ENCODE data around the gene MLH3. TPM values are rescaled to one million over a fixed set of nuclear protein-coding genes. Genes with fewer than 3 reads are reported as not detected.
"Not testable (repeated sequence)": the region's sequence is repeated elsewhere in the genome, so short reads cannot be mapped to it uniquely, and the experiment has no call there.

Gene MLH3
- total RNA-seq, 3 donors from 2014 or later, result 11.0 to 14.7 (median 11.7) TPM

DNA sequence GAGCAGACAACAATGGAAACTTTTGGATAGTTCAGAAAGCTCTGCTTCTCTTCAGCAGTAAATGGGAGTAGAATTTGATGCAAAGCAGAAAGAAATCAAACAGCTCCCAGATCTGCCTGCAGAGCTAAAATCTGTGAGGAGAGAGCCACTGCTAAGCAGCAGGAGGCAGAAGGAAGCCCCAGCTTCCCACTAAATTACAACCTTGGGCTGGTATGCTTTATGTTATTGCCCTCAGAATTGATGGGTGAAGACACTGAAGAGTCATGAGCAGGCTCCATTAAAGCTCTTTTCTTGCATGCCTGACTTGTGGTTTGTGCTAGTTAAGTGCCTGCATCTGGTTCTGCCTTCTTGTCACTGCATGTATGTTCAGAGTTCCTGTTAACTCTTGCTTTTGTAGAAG is 26.5 kb upstream of the MLH3 start:
- Mint-ChIP-seq H3K36me3 (ENCODE audit: insufficient read depth) (peaks cover 7% of the 10 kb centered on the region), H3K4me3 (no peak overlapping the region), H3K27me3 (ENCODE audit: low read depth) (no peaks in the 10 kb centered on the region), H3K4me1 (ENCODE audit: low read depth) (no peaks in the 10 kb centered on the region), H3K9me3 (no peaks in the 10 kb centered on the region)
- DNase-seq (no peak), ATAC-seq (no peak)

DNA sequence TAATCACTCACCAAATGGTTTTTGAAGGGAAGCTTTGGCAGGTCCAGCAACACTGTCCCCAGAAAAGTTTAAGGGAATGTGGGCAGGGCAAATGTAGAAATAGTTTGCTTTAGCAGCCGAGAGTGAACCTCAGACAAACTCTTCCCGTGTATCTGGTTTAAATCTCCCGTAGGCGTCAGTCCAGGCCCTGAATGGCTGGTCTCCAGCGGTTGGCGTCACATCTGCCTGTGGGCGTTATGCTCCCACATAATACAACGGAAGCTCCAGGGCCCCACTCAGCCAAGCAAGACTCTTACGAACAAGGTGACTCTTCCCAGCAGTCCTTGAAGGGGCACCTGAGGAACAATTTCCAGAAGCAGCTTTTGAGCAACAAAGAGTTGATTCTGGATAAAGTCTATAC is 19.1 kb upstream of the MLH3 start:
- no peak overlapping the region for H3K4me3 Mint-ChIP-seq
- no peaks in the 10 kb centered on the region for H3K27me3 Mint-ChIP-seq (ENCODE audit: low read depth)
- H3K9me3 Mint-ChIP-seq, result no peaks in the 10 kb centered on the region
- ATAC-seq (no peak), DNase-seq (no peak)
- no peaks in the 10 kb centered on the region for H3K36me3 Mint-ChIP-seq (ENCODE audit: insufficient read depth)
- peaks cover 5% of the 10 kb centered on the region for H3K4me1 Mint-ChIP-seq (ENCODE audit: low read depth)

- H3K9me3 Mint-ChIP-seq, result no peaks in the 10 kb centered on the region
- peaks cover 5% of the 10 kb centered on the region for H3K4me1 Mint-ChIP-seq (ENCODE audit: low read depth)
- DNase-seq (no peak), ATAC-seq (no peak)
- no peaks in the 10 kb centered on the region for H3K27me3 Mint-ChIP-seq (ENCODE audit: low read depth)
- no peaks in the 10 kb centered on the region for H3K36me3 Mint-ChIP-seq (ENCODE audit: insufficient read depth)
- H3K4me3 Mint-ChIP-seq, result no peak overlapping the region
These were observed 18.5 kb upstream of the MLH3 start for GRCh38 chr14:75069811-75070145.

DNA sequence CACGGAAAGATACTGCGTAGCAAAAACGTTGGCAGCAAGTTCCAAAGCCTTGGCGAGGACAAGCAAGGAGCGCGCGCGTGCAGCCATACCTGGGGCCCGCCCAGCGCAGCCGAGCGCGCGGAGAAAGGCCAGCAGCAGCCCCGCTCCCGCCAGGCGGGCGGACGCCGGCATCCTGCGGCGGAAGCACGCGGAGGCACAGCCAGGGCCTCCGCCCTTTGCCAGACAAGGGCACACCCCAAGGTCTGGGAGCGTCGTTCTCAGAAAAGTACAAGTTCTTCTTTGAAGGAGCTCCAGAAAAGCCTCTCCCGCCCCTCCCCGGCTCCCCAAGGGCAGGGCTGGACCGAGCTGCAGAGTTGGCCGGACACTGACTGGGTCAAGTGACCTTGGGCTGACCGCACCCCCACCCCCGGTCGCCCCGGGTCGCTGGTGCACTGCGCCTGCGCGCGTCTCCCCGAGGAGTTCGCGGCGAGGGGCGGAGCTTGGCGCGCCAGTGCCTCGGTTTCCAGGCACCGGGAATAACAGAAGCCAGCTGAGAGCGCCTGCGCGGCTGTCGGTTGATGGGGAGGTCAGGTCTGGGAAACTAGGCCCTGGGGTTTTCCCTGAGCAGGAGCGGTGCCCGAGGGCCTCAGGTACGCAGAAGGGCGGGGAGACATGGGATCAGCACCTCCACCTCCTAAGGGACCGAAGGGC is 18.0 kb upstream of the MLH3 start, which contains the start of gene ZC2HC1C:
ZC2HC1C (plus strand) TSS at position 521 of the 690 bp plus-strand sequence. CDS start 933 bp downstream, outside the sequence.
- peak; percentile 28 for DNase-seq
- H3K4me1 Mint-ChIP-seq (ENCODE audit: low read depth), result peaks cover 5% of the 10 kb centered on the region
- no peaks in the 10 kb centered on the region for H3K36me3 Mint-ChIP-seq (ENCODE audit: insufficient read depth)
- H3K4me3 Mint-ChIP-seq, result no peak within 1 kb of the TSS
- H3K9me3 Mint-ChIP-seq, result no peaks in the 10 kb centered on the region
- peak; percentile 90 to 93 for ATAC-seq
- H3K27me3 Mint-ChIP-seq (ENCODE audit: low read depth), result no peaks in the 10 kb centered on the region

- DNase-seq (no peak), ATAC-seq (peak in 1 of 2 donors; percentile 6)
- peaks cover 12% of the 10 kb centered on the region for H3K4me1 Mint-ChIP-seq (ENCODE audit: low read depth)
- no peaks in the 10 kb centered on the region for H3K36me3 Mint-ChIP-seq (ENCODE audit: insufficient read depth)
- no peak overlapping the region for H3K4me3 Mint-ChIP-seq
- H3K9me3 Mint-ChIP-seq, result no peaks in the 10 kb centered on the region
- H3K27me3 Mint-ChIP-seq (ENCODE audit: low read depth), result no peaks in the 10 kb centered on the region
These were observed 17.2 kb upstream of the MLH3 start for GRCh38 chr14:75068294-75069120.

DNA sequence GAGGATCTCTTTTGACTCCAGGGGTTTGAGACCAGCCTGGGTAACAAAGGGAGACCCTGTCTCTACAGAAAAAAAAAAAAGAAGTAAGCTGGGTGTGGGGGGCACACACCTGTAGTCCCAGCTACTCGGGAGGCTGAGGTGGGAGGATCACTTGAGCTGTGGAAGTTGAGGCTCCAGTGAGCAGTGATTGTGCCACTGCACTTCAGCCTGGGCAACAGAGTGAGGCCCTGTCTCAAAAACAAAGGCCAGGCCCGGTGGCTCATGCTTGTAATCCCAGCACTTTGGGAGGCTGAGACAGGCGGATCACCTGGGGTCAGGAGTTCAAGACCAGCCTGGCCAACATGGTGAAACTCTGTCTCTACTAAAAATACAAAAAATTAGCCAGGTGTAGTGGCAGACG is 16.5 kb upstream of the MLH3 start:
- H3K4me1 Mint-ChIP-seq (ENCODE audit: low read depth), result peaks cover 19% of the 10 kb centered on the region
- not testable (repeated sequence) for H3K36me3 Mint-ChIP-seq (ENCODE audit: insufficient read depth); H3K27me3 Mint-ChIP-seq (ENCODE audit: low read depth); H3K4me3 Mint-ChIP-seq; DNase-seq; H3K9me3 Mint-ChIP-seq; ATAC-seq

DNA sequence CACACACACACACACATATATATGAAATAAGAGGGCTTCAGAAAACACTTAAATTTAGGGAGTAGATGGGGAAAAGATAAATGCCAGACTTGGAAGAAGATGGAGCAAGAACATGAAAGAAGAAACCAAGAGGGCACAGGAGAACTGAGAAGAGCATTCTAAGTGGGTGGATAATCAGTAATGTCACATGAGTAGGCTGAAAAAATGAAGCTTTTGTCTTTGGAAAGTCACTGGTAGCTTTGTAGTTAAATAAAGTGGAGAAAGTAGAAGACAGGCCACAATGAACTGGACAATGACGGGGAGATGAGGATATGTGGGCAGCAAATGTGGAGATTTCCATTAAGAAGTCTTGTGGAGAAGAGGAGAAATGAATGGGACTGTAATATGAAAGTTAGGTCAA is 15.9 kb upstream of the MLH3 start:
- no peak for DNase-seq
- Mint-ChIP-seq H3K9me3 (no peaks in the 10 kb centered on the region), H3K4me1 (ENCODE audit: low read depth) (peaks cover 19% of the 10 kb centered on the region), H3K27me3 (ENCODE audit: low read depth) (no peaks in the 10 kb centered on the region), H3K4me3 (no peak overlapping the region), H3K36me3 (ENCODE audit: insufficient read depth) (no peaks in the 10 kb centered on the region)
- no peak for ATAC-seq

DNA sequence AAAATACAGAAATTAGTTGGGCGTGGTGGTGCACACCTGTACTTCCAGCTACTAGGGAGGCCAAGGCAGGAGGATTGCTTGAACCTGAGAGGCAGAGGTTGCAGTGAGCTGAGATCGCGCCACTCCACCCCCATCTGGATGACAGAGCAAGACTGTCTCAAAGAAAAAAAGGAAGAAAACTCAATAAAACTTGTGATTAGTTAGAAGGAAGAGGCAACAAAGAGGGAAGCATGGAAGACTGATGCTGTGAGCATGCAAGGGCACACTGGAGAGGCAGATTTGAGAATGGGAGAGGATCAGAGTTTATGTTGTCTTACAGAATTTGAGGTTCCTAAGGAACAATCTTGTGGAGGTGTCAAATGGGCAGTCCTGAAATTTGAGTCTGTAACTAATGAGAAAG is 15.4 kb upstream of the MLH3 start:
- no peaks in the 10 kb centered on the region for H3K9me3 Mint-ChIP-seq
- no peak overlapping the region for H3K4me3 Mint-ChIP-seq
- no peak for ATAC-seq
- peaks cover 19% of the 10 kb centered on the region for H3K4me1 Mint-ChIP-seq (ENCODE audit: low read depth)
- H3K27me3 Mint-ChIP-seq (ENCODE audit: low read depth), result no peaks in the 10 kb centered on the region
- H3K36me3 Mint-ChIP-seq (ENCODE audit: insufficient read depth), result no peaks in the 10 kb centered on the region
- DNase-seq, result no peak

GRCh38 chr14:75064205-75064567 is 12.9 kb upstream of the MLH3 start:
- no peak for DNase-seq
- no peaks in the 10 kb centered on the region for H3K9me3 Mint-ChIP-seq
- peak overlapping the region; percentile 100 for H3K4me3 Mint-ChIP-seq
- ATAC-seq, result peak; percentile 15 to 21
- H3K27me3 Mint-ChIP-seq (ENCODE audit: low read depth), result no peaks in the 10 kb centered on the region
- H3K4me1 Mint-ChIP-seq (ENCODE audit: low read depth), result peaks cover 22% of the 10 kb centered on the region
- H3K36me3 Mint-ChIP-seq (ENCODE audit: insufficient read depth), result peaks cover 6% of the 10 kb centered on the region

GRCh38 chr14:75063491-75064204 is 12.4 kb upstream of the MLH3 start, which contains the start of gene ACYP1:
Gene ACYP1 (minus strand): TSS chr14:75064024. CDS start chr14:75063553, 471 bp downstream.
- Mint-ChIP-seq H3K4me1 (ENCODE audit: low read depth) (peaks cover 22% of the 10 kb centered on the region), H3K4me3 (peak within 1 kb of the TSS; percentile 100), H3K36me3 (ENCODE audit: insufficient read depth) (peaks cover 7% of the 10 kb centered on the region), H3K9me3 (no peaks in the 10 kb centered on the region), H3K27me3 (ENCODE audit: low read depth) (no peaks in the 10 kb centered on the region)
- DNase-seq (peak; percentile 87), ATAC-seq (peak; percentile 100)

DNA sequence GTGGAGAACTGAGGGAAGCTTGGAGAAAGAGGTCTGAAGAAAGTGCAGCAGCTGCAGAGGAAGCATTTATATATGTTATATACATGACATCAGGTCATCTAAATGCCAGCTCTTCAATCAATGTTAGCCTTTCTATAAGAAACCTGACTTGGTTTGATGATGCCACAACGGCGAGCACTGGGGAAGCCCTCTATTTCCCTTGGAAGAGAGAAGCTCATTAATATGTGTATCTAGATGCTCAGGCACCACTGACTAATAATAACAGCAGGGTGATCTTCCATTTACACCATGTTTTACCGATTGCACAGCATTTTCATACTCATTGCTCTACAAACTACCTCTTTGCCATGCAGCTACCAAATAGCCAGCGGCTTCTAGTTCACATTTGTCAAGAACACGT is 11.7 kb upstream of the MLH3 start:
- H3K27me3 Mint-ChIP-seq (ENCODE audit: low read depth), result no peaks in the 10 kb centered on the region
- H3K4me1 Mint-ChIP-seq (ENCODE audit: low read depth), result peaks cover 22% of the 10 kb centered on the region
- ATAC-seq (no peak), DNase-seq (no peak)
- H3K4me3 Mint-ChIP-seq, result peak overlapping the region; percentile 100
- H3K9me3 Mint-ChIP-seq, result no peaks in the 10 kb centered on the region
- H3K36me3 Mint-ChIP-seq (ENCODE audit: insufficient read depth), result peaks cover 8% of the 10 kb centered on the region

GRCh38 chr14:75060420-75060819 is 9.2 kb upstream of the MLH3 start:
- H3K27me3 Mint-ChIP-seq (ENCODE audit: low read depth), result no peaks in the 10 kb centered on the region
- ATAC-seq (no peak), DNase-seq (no peak)
- H3K36me3 Mint-ChIP-seq (ENCODE audit: insufficient read depth), result peaks cover 14% of the 10 kb centered on the region
- no peaks in the 10 kb centered on the region for H3K9me3 Mint-ChIP-seq
- peaks cover 24% of the 10 kb centered on the region for H3K4me1 Mint-ChIP-seq (ENCODE audit: low read depth)
- no peak overlapping the region for H3K4me3 Mint-ChIP-seq

- Mint-ChIP-seq H3K4me1 (ENCODE audit: low read depth) (peaks cover 24% of the 10 kb centered on the region), H3K9me3 (no peaks in the 10 kb centered on the region), H3K4me3 (no peak overlapping the region), H3K27me3 (ENCODE audit: low read depth) (no peaks in the 10 kb centered on the region), H3K36me3 (ENCODE audit: insufficient read depth) (peaks cover 14% of the 10 kb centered on the region)
- no peak for ATAC-seq
- DNase-seq, result no peak
These were observed 8.4 kb upstream of the MLH3 start for GRCh38 chr14:75059642-75060041.

GRCh38 chr14:75054421-75054820 is 3.2 kb upstream of the MLH3 start:
- peaks cover 21% of the 10 kb centered on the region for H3K4me1 Mint-ChIP-seq (ENCODE audit: low read depth)
- DNase-seq (no peak), ATAC-seq (no peak)
- no peaks in the 10 kb centered on the region for H3K9me3 Mint-ChIP-seq
- no peaks in the 10 kb centered on the region for H3K27me3 Mint-ChIP-seq (ENCODE audit: low read depth)
- H3K4me3 Mint-ChIP-seq, result no peak overlapping the region
- peaks cover 14% of the 10 kb centered on the region for H3K36me3 Mint-ChIP-seq (ENCODE audit: insufficient read depth)
